Glutamatergic neuron (in vitro differentiated cells): ENCODE results near the gene CPNE6. TPM values are rescaled to one million over a fixed set of nuclear protein-coding genes. Genes with fewer than 3 reads are reported as not detected.

Experiments used
- DNase-seq: peaks from one replicate; pipeline ENCODE4 v3.0.0; 2022
- H3K27ac Mint-ChIP-seq: one replicate; pipeline ENCODE4 v1.8.0; 2020; ENCODE audit warnings: mild to moderate bottlenecking, mixed read lengths, inconsistent platforms; ENCODE audit not compliant: unreplicated experiment
- H3K27me3 Mint-ChIP-seq: one replicate; pipeline ENCODE4 v1.8.0; 2020; ENCODE audit warnings: mild to moderate bottlenecking, moderate library complexity, mixed read lengths, inconsistent platforms; ENCODE audit not compliant: unreplicated experiment
- H3K36me3 Mint-ChIP-seq: one replicate; pipeline ENCODE4 v1.8.0; 2020; ENCODE audit warnings: mild to moderate bottlenecking, mixed read lengths, inconsistent platforms; ENCODE audit not compliant: unreplicated experiment
- H3K4me1 Mint-ChIP-seq: one replicate; pipeline ENCODE4 v1.8.0; 2020; ENCODE audit warnings: mild to moderate bottlenecking, low read depth, mixed read lengths, inconsistent platforms; ENCODE audit not compliant: unreplicated experiment
- H3K4me3 Mint-ChIP-seq: one replicate; pipeline ENCODE4 v1.8.0; 2020; ENCODE audit warnings: mild to moderate bottlenecking, mixed read lengths, inconsistent platforms; ENCODE audit not compliant: unreplicated experiment
- H3K9me3 Mint-ChIP-seq: one replicate; pipeline ENCODE4 v1.8.0; 2020; ENCODE audit warnings: mild to moderate bottlenecking, moderate library complexity, mixed read lengths, inconsistent platforms; ENCODE audit not compliant: unreplicated experiment
- total RNA-seq: library from RNA; stranded (reverse); fragmentation: NEBNext Ultra II Directional; extraction: Animal tissue kit (Norgen Biotek cat#: 25700); gene quantifications from one replicate; pipeline ENCODE4 v1.2.1, GENCODE V29; 2021; ENCODE audit not compliant: unreplicated experiment
- TF ChIP-seq, protein P1 (sequence below): fragments of 200-600 bp; sonication (generic); IDR thresholded peaks from one replicate; pipeline ENCODE4 v1.5.0; 2021; ENCODE audit not compliant: partially characterized antibody, unreplicated experiment

CPNE6 gene
- total RNA-seq, 1 donor from 2014 or later = 0.44 TPM

DNA sequence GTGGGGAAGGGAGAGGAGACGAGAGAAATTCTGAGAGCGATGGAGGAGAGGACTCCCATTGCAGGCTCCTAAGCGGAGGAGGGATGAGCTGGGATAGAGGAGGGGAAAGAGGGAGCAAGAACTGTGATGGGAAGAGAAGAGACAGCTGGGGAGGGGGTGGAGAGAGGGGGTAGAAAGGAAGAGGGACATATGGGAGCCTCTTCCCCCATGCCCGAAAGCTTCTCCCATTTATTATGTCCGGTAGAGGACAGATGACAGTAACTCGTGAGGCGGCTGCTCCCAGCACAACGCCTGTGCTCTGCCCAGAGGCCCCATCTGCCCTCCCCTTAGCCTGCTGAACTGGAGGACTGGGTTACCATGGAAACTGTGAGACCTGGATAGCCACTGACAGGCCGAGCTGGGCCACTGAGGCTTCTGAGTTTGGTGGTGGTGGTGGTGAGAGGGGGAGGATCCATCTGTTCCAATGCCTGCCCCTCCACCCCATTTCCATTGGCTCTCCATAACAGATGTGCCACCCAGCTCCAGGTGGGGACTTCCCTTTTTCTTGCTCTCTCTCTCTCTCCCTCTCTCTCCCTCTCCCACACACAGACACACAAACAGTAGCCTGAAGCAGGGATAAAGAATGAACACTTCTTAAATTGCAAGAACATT lies 8.3 kb downstream of the CPNE6 start:
- Mint-ChIP-seq H3K36me3 (no peaks in the 10 kb centered on the region), H3K9me3 (peaks cover 29% of the 10 kb centered on the region), H3K27ac (peak overlapping the region; percentile 100), H3K27me3 (peaks cover 32% of the 10 kb centered on the region), H3K4me3 (peak overlapping the region; percentile 94), H3K4me1 (peaks cover 52% of the 10 kb centered on the region)
- peak; percentile 88 for DNase-seq
- TF ChIP-seq, protein P1, sequence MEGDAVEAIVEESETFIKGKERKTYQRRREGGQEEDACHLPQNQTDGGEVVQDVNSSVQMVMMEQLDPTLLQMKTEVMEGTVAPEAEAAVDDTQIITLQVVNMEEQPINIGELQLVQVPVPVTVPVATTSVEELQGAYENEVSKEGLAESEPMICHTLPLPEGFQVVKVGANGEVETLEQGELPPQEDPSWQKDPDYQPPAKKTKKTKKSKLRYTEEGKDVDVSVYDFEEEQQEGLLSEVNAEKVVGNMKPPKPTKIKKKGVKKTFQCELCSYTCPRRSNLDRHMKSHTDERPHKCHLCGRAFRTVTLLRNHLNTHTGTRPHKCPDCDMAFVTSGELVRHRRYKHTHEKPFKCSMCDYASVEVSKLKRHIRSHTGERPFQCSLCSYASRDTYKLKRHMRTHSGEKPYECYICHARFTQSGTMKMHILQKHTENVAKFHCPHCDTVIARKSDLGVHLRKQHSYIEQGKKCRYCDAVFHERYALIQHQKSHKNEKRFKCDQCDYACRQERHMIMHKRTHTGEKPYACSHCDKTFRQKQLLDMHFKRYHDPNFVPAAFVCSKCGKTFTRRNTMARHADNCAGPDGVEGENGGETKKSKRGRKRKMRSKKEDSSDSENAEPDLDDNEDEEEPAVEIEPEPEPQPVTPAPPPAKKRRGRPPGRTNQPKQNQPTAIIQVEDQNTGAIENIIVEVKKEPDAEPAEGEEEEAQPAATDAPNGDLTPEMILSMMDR = no peak

GRCh38 chr14:24080142-24080530 lies 8.8 kb downstream of the CPNE6 start:
- Mint-ChIP-seq H3K4me1 (peaks cover 55% of the 10 kb centered on the region), H3K27ac (peak overlapping the region; percentile 100), H3K27me3 (peaks cover 32% of the 10 kb centered on the region), H3K9me3 (peaks cover 34% of the 10 kb centered on the region), H3K4me3 (peak overlapping the region; percentile 94), H3K36me3 (peaks cover 4% of the 10 kb centered on the region)
- TF ChIP-seq, protein P1 = no peak
- peak; percentile 50 for DNase-seq

- peaks cover 29% of the 10 kb centered on the region for H3K27me3 Mint-ChIP-seq
- peaks cover 4% of the 10 kb centered on the region for H3K36me3 Mint-ChIP-seq
- H3K27ac Mint-ChIP-seq = peak overlapping the region; percentile 100
These were observed 9.8 kb downstream of the CPNE6 start for GRCh38 chr14:24080888-24081738.

GRCh38 chr14:24081739-24082211 lies 10.4 kb downstream of the CPNE6 start:
- H3K4me1 Mint-ChIP-seq = peaks cover 59% of the 10 kb centered on the region
- H3K27ac Mint-ChIP-seq = peak overlapping the region; percentile 99
- peaks cover 29% of the 10 kb centered on the region for H3K27me3 Mint-ChIP-seq
- H3K4me3 Mint-ChIP-seq = peak overlapping the region; percentile 82
- H3K9me3 Mint-ChIP-seq = peaks cover 34% of the 10 kb centered on the region
- H3K36me3 Mint-ChIP-seq = peaks cover 4% of the 10 kb centered on the region
- TF ChIP-seq, protein P1 = no peak
- peak; percentile 31 for DNase-seq

More at GRCh38 chr14:24080888-24081738, 9.8 kb downstream of the CPNE6 start:
- Mint-ChIP-seq H3K4me3 (peak overlapping the region; percentile 94), H3K9me3 (peaks cover 34% of the 10 kb centered on the region), H3K4me1 (peaks cover 59% of the 10 kb centered on the region)
- peak; percentile 87 for DNase-seq
- TF ChIP-seq, protein P1 = no peak
